Endometrial microvascular endothelial cells (primary cell): ENCODE measurements around the gene CRABP2. TPM values are rescaled to one million over a fixed set of nuclear protein-coding genes. Genes with fewer than 3 reads are reported as not detected.

Experiments
- in situ Hi-C: cut with HindIII; loops from 2 replicates; pipeline ENCODE4 v1.10.0; 2017; ENCODE audit warnings: low sequenced_read_pairs, low pct_unique_long_range_greater_than_20kb; ENCODE audit errors: inconsistent ontology term
- total RNA-seq: library from RNA; depleted of rRNA; stranded (reverse); fragments of >200 nt; gene quantifications from one replicate; pipeline ENCODE4 v1.2.3, GENCODE V29; 2015; ENCODE audit errors: inconsistent ontology term

The CRABP2 gene
- total RNA-seq, 1 donor from 2014 or later, result not detected

DNA sequence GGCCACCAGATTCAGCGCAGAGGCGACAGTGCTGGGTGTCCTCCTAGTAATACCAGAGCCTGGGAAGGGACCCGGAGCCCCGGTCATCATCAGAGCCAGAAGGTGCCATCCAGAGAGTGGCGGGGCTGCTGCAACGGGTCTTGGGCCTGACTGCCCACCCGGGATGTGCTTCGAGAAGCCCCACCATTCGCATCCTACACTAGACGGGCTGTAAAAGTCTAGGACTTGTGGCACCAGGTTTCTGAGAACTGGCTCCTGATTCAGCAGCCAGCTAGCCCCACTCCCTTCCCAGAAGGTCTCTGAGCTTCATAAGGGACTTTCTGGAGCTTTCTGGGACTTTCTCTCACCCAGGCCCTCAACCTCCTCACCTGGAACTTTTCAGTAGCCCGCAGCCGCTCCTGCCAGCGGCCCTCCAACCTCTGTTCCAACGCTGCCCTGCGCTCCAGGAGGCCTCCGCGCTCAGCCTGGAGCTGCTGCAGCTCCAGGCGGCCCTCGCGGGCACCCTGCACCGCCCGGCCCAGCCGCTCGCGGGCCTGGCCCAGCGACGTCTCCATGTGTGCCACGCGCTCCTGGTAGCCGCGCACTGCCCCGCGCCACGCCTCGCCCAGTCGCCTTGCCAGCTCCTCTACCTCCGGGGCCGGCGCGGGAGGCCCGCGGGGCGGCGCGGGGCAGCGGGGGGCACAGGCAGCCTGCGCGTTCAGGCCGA lies 29.1 kb downstream of the CRABP2 start:
- in situ Hi-C loops, result no loop called here

DNA sequence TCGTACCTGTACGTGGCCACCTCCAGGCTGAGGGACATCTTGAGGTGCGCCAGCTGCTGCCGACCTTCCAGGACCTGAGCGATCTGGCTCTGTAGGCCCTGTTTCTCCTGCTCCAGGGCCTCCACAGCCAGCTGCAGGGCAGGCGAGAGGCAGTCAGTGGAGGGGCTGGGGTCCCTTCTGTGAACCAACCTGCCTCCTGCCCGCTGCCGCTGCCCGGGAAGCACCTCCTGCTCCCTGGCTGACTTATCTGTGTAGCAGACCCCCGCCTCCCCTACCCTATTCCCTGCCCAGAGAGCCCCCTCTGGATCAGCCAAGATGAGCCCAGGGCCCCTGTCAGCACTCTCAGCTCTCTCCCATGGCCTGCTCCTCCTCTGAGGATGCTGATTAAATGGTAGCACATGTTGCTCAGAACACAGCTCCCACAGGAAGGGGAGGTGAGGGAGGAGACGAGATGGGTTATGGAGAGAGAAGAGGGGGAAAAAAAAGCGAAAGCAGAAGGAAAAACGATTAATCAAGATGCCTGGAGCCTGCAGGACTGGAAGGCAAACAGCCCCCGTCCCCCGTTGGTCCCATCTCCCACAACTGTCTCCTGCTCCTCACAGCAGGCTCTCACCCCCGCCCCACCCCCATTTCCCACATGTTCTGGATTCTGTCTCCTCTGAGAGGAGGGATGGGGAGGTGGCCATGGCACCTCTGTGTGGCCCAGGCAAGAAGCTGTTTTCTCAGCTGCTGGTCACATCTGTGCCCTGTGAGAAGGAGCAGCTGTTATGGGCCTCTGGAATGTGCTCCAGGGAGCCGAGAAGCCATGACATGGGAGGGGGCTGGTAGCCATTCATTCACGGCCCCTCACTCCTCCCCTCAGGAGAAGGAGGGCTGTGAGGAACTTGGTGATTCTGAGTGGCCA lies 29.9 kb downstream of the CRABP2 start:
- in situ Hi-C loops, result no loop called here

DNA sequence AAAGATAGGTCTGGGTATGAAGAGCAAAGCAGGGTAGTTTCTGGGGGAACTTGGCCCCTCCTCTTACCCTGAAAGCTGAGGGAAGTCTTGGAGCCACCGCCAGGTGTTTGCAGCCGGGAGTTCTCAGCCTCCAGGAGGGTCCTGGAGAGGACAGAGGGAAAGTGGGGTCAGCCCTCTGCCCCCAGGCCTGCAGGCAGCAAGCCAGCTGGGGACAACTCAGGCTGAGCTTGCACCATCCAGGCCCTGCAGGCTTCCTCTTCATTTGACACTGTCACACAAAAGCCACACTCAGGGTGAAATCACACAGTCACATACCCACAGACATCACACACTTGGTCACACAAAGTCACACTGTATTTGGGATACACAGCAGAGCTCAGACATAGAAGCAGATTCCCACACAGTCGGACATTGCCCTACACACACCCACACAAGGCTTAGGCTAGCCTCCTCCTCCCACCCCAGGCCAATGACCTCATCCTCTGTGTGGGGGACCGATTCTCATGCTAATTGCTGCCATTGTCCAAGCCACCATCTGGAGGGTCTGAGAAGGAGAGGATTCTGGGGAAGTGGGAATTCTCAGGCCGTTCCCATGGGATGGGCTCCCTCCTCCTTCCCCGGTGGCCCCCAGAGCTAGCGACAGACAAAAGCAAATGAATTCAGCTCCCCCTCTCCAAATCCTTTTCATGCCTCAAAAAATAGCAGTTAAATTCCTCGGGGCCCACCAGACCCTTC lies 31.8 kb downstream of the CRABP2 start:
- in situ Hi-C loops, result no loop called here

DNA sequence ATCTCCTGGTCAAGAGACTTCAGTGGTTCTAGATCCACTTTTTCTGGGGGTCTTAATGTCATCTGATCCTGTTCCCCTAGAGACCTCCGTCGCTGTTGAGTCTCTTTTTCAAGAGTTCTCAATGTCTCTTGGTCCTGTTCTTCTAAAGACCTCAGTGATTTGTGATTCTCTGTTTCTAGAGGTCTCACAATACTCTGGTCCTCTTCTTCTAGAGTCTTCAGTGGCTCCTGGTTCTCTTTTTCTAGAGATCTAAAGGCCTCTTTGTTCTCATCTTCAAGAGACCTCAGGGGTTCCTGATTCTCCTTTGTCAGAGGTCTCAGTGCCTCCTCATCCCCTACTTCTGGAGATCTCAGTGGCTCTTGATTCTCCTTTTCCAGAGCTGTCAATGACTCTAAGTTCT lies 33.6 kb downstream of the CRABP2 start:
- in situ Hi-C loops, result no loop called here

DNA sequence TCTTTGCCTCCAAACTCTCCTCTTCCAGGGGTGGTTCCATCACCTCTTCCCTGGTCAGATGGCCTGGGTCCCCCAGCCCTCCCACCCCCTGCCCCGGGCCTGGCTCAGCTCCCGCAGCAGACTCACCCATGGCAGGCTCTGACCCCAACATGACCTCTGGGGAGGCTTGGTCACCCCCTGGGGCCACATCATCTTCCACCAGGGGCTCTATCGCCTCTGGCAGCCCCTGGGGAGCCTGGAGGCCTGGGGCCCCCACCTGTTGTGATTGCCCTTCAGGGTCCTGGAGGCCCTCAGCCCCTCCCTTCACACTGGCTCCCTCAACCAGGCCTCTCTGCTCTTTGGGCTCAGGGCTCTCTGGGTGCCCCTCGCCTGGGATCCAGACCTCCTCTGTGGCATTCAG lies 34.6 kb downstream of the CRABP2 start:
- in situ Hi-C loops, result no loop called here

DNA sequence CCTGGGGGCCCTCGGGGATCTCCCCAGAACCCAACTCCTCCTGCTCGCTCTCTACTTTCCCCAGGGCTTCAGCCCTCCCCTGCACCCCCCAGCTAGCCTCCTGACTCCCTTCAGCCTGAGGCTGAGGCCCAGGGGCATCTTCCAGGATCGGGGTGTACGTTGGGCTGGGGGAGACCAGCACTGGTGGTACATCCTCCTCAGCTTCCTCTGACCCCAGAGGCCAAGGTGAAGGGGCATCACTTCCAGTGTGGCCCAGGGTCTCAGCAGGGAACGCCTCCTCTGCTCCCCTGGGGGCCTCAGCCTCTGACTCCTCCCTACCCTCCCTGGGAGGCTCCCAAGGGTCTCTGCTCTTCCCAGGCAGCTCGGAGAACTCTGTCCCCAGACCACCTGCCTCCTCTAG lies 35.0 kb downstream of the CRABP2 start:
- in situ Hi-C loops, result no loop called here

DNA sequence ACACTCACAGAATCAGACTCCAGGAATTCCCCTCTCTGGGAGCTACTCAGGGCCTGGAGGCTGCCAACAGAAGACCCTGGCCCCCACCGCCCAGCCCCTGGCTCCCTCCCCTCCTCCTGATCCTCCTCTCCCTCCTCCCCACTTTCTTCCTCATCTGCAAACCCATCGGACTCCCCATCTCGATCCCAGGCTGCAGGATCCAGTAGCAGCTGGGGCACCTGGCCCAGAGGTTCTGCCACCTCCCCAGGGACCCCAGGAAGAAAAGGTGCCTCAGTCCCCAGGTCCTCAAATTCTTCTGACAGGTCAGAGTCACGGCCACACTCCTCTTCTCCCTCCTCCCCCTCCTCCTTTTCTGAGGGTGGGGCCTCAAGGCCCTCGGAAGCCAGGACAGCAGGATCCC lies 35.6 kb downstream of the CRABP2 start:
- in situ Hi-C loops, result no loop called here

DNA sequence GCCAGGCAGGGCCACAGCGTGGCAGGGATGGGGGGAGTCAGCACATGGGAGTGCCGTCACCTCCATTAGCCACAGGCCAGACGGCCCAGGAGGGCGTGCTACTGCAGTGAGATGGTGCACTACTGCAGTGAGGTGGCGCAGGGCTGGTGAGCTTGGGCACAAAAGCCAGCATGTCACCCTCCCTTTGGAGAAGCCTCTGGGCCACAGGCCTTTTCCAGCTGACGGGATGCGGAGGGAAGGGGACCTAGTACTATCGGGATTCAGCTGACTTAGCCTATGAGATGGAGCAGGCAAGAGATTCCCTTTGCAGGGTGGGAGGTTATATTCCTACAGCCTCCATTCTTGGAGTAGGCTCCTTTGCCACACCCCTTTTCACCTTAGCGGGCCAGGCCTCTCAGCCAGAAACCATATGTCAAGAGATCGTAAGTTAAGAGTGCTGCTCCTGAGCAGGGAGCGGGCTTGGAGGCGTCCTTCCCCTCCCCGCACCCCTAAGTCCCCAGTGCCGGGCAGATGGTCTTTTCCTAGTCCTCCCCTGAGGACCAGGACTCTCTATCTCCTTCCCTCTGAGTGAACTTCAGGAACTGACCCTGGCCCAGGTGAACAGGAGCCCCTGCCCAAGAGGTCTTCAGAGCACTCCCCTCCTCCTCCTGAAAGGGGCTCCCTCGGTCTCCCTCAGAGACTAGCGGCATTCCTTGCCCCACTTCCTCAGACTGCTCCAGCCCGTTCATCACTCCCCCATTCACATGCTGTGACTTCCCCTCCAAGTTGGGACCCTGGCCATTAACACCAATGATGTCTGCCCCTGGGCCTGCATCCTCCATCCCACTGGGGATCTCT lies 36.4 kb downstream of the CRABP2 start:
- in situ Hi-C loops, result no loop called here

DNA sequence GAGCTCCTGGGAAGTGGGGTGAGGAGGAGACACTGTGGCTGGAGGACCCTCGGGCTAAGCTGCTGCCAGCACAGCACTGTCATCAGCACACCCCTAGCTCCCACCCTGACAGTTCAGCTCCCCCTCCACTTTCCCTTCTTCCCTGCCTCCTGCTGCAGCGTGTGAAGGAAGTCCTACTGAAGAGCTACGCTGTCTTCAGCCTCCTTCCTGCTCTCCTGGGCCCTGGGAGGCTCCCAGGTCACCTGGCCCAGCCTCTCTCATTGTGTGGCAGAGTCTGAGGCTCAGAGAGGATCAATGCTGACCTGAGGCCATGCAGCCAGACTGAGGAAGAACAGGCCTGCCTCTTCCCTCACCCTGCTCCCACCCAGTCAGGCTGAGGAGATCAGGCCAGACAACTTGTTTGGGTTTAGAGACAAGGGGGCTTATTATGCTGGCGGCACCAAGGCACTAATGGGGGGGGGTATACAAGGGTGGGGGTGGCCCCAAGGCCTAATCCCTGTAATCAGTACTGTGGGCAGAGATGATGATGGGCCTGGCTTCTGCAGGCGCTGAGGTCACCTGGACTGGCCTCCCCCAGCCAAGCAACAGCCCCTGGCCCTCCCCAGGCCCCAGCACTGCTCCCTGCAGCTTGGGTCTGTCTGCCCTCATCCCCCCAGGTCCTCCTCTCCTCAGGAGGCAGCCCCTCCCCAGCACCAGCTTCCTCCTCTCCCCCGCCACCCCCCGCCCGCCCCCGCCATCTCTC lies 37.2 kb downstream of the CRABP2 start:
- in situ Hi-C loops, result no loop called here

DNA sequence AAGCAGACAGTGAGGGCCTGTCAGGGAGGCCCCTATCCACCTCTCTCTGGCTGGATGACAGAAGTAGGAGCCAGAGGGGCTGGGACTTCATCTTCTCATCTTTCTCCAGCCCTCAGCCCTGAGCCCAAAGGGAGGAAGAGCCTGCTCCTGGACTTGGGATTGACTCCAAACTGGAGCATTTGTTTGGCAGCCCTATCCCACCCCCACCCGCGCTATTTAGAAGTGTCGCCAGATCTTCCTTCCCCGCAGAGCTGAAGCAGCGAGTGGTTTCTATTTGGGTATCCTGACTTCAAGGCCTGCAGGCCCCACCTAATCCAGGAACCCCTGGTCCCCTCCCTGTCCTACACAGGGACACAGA lies 37.8 kb downstream of the CRABP2 start:
- in situ Hi-C loops, result no loop called here

DNA sequence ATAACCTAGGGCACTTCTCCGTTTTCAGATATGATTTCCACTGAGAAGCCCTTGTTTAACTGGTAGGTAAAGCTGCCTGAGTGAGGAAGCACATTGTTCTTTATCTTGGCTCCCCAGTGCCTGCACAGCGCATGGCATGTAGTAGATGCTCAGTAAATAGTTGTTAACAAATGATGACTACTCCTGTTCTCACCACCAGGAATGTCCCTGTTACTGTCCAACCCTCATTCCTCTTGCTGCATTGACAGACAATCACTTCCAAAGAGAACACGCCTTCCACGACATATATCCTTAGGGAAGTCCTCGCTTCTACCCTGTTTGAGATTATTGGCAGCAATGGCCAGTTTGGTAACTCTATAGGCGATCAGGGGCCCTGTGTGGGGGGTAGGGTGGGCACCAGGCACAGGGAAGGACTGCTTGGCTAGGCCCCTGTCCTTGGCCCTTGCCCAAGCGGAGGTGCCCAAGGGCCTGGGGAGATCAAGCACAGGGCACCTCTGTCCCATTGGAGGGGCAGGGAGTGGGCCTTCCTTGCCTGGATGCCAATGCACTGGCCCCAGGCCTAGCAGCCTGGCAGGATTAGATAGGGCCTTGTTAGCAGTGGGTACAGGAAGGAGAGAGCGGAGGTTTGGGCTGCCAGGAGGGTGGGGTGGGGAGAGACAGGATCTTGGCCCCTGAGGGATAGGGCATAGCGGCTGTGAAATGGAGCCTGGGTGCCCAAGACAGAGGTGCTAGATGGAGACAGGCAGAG lies 38.3 kb downstream of the CRABP2 start:
- in situ Hi-C loops, result no loop called here

DNA sequence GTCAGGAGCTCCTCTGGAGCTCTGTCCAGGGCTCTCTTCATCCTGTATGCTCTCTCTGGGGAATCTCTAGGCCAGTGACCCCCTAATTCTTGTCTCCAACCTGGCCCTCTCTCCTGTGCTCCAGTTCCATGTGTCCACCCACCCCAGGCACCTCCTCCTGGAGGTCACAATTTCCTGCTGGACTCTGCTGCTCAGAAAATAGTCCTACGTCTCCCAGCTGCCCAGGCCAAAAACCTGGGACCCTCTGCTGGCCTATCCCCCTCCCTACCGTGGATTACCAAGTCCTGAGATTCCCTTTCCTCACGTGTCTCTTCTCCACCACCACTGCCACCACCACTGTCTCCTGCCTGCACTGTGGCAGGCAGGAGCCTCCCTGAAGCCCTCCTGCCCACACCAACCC lies 39.8 kb downstream of the CRABP2 start:
- in situ Hi-C loops, result no loop called here

DNA sequence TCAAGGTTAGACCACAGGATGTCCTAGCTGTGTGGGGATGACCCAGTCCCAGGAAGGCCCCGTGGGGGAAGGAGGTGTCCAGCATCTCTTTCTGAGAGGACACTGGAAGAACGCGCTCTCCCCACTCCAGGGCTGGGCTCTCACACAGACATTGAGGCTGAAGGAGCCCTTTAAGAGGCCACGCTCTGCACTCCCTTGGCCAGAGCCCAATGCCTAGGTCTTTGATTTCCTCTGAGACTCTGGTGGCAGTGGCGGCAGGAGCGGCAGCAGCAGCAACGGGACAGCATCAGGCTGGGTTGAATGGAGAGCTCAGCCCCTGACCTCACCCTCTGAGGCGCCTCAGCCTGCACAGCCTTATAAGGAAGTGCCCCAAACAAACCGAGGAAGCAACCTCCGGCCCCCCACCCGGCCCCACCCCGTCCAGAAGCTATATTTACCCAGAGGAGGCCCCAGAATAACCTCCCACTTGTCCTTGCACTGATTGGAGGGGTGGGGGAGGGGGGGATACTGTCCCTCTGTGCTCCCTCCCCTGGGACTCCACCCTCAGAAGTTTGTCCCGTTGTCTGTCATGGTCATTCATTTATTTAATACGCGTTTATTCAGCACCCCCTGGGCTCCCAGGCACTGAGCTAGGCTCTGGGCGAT lies 40.5 kb downstream of the CRABP2 start:
- in situ Hi-C loops, result no loop called here

DNA sequence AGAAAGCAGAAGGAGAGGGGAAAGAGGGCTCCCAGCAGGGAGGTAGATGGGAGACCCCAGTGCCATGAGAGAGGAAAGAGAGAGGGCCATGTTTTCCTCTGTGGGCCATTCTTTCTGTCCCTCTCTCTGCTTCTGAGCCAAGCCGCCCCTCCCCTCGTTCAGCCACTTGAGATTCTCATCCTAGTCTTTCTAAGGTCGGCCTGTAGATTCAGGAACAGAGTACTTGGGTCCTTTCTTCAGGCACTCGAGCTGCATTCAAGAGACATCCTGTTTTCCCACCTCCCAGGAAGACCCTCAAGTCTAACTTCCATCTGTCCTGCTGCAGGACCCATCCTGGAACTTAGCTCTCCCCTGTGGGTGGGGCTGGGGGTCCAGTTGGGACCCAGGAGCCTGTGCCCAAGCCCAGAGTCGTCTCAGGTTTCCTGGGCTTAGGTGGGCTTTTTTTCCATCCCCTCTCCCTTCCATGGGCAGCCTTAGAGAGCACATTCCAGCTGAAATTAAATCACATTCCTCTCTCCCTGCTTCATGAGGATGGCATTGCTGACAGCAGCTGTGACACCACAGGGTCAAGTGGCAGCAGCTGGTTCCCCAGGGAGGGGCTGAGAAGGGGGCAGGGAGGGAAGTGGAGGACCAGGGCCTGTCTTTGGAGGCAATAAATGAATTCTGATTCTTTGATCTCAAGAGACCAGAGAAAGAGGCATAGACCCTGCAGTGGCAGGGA lies 41.2 kb downstream of the CRABP2 start:
- in situ Hi-C loops, result no loop called here

DNA sequence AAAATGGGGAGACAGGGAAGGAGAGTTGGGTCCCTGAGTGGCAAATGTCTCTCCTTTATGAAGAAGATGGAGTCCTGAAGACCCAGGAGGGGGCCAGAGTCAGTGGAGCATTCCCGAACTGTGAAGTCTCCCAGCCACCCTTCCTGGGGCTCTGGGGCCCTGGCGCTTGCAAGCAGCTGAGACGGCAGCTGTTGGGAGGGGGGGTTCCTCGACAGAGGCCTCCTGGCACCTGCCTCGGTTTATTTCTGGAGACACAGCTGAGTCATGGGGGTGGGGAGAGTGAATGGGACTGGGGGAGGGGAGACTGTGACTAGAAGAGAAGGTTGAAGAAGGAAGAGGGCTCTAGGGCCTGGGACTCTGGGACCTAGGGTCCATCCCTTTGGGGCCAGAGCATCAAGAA lies 42.2 kb downstream of the CRABP2 start:
- in situ Hi-C loops, result no loop called here

DNA sequence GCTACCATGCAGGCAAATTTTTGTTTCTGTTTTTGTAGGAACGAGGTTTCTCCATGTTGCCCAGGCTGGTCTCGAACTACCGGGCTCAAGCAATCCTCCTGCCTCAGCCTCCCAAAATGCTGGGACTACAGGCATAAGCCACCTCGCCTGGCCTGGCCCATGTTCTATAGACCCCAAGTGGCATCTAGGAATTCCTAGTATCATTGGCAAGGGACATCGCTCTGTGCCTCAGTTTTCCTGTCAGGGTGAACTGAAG lies 42.7 kb downstream of the CRABP2 start:
- in situ Hi-C loops, result no loop called here
